Measurements from ENCODE around the gene WDR41. TPM values are rescaled to one million over a fixed set of nuclear protein-coding genes. Genes with fewer than 3 reads are reported as not detected.
A peak's percentile ranks its signal among the peaks of the same experiment; 100 is the strongest.

The WDR41 gene
- total and polyA plus RNA-seq, 9 of the 15 experiments (the other 6 are each of a cell fraction or from before 2014, with no cell fraction given), result 33.6 to 67.2 (median 55.5) TPM

GRCh38 chr5:77491783-77492652 is at the start of gene WDR41 (continued):
- TF ChIP-seq CUX1 (CRISPR knock-in tag; IDR thresholded peaks at IDR 0.05) (no peak), RNF2 (IDR thresholded peaks at IDR 0.05) (0 out of 2 replicates have a peak, but pooled peaks have one; percentile 36), CREB1 (IDR thresholded peaks at IDR 0.05) (0 out of 2 replicates have a peak, but pooled peaks have one; percentile 12), CREB1 (CRISPR knock-in tag; IDR thresholded peaks at IDR 0.05) (0 out of 2 replicates have a peak, but pooled peaks have one; percentile 13), PHB2 (IDR thresholded peaks at IDR 0.05; ENCODE audit: low read depth) (no peak), YY1 (IDR thresholded peaks at IDR 0.05; ENCODE audit: borderline replicate concordance in 1 of 3, control insufficient read depth in 1 of 3, extremely low read depth in 1 of 3, insufficient read depth in 3 of 3, insufficient read length in 1 of 3, insufficient replicate concordance in 2 of 3, low read depth in 1 of 3, low read length in 2 of 3) (peak; percentile 22 to 81 (median 24)), MAX (CRISPR knock-in tag; IDR thresholded peaks at IDR 0.05) (peak; percentile 92), OTX1 (CRISPR knock-in tag; IDR thresholded peaks at IDR 0.05) (no peak), CBX8 (IDR thresholded peaks at IDR 0.05; ENCODE audit: borderline replicate concordance, extremely low read depth, low read depth, low read length, poor library complexity, severe bottlenecking) (no peak)
- TF ChIP-seq, protein P1, sequence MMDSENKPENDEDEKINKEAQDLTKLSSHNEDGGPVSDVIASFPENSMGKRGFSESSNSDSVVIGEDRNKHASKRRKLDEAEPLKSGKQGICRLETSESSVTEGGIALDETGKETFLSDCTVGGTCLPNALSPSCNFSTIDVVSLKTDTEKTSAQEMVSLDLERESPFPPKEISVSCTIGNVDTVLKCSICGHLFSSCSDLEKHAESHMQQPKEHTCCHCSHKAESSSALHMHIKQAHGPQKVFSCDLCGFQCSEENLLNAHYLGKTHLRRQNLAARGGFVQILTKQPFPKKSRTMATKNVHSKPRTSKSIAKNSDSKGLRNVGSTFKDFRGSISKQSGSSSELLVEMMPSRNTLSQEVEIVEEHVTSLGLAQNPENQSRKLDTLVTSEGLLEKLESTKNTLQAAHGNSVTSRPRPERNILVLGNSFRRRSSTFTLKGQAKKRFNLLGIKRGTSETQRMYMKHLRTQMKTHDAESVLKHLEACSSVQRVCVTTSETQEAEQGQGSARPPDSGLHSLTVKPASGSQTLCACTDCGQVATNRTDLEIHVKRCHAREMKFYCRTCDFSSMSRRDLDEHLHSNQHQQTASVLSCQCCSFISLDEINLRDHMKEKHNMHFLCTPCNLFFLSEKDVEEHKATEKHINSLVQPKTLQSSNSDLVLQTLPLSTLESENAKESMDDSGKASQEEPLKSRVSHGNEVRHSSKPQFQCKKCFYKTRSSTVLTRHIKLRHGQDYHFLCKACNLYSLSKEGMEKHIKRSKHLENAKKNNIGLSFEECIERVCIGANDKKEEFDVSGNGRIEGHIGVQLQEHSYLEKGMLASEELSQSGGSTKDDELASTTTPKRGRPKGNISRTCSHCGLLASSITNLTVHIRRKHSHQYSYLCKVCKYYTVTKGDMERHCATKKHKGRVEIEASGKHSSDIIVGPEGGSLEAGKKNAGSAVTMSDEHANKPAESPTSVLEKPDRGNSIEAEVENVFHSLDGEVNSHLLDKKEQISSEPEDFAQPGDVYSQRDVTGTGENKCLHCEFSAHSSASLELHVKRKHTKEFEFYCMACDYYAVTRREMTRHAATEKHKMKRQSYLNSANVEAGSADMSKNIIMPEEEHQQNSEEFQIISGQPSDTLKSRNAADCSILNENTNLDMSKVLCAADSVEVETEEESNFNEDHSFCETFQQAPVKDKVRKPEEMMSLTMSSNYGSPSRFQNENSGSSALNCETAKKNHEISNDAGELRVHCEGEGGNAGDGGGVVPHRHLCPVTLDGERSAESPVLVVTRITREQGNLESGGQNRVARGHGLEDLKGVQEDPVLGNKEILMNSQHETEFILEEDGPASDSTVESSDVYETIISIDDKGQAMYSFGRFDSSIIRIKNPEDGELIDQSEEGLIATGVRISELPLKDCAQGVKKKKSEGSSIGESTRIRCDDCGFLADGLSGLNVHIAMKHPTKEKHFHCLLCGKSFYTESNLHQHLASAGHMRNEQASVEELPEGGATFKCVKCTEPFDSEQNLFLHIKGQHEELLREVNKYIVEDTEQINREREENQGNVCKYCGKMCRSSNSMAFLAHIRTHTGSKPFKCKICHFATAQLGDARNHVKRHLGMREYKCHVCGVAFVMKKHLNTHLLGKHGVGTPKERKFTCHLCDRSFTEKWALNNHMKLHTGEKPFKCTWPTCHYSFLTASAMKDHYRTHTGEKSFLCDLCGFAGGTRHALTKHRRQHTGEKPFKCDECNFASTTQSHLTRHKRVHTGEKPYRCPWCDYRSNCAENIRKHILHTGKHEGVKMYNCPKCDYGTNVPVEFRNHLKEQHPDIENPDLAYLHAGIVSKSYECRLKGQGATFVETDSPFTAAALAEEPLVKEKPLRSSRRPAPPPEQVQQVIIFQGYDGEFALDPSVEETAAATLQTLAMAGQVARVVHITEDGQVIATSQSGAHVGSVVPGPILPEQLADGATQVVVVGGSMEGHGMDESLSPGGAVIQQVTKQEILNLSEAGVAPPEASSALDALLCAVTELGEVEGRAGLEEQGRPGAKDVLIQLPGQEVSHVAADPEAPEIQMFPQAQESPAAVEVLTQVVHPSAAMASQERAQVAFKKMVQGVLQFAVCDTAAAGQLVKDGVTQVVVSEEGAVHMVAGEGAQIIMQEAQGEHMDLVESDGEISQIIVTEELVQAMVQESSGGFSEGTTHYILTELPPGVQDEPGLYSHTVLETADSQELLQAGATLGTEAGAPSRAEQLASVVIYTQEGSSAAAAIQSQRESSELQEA (IDR thresholded peaks at IDR 0.05; ENCODE audit: low read depth), result peak; percentile 90

Measured in K562 (cell line).